HEK293 (cell line): ENCODE measurements around the gene INPP5A.

Experiments used
- CTCF ChIA-PET: fragments of 350-600 bp; formaldehyde crosslinking; extraction: SDS; loops from one replicate; lab custom pipeline; 2021; ENCODE audit warnings: antibody characterized with exemption; lab: Yijun Ruan, JAX
- POLR2A ChIA-PET: fragments of 300-600 bp; formaldehyde crosslinking; extraction: SDS; loops from one replicate; lab custom pipeline; 2020; ENCODE audit warnings: antibody characterized with exemption, inconsistent platforms; lab: Yijun Ruan, JAX
- H3K27ac ChIP-seq: fragments of 200-500 bp; sonication (Bioruptor generic); 2 replicates; pipeline ENCODE4 v1.5.1; 2014; ENCODE audit warnings: low read depth, low read length, control low read depth, inconsistent platforms; ENCODE audit errors: extremely low read depth
- H3K36me3 ChIP-seq, 2 experiments: fragments of 200-500 bp in 1 of 2; sonication (Bioruptor generic) in 1 of 2; 1 replicate in 1 of 2; 2 replicates in 1 of 2; pipeline ENCODE4 v1.5.1; 2014 to 2017; ENCODE audit warnings: inconsistent platforms in 2 of 2, low read length in 2 of 2; ENCODE audit not compliant: control insufficient read depth in 2 of 2, insufficient read depth in 1 of 2
- H3K4me1 ChIP-seq: fragments of 200-500 bp; sonication (Bioruptor generic); 2 replicates; pipeline ENCODE4 v1.5.1; 2014; ENCODE audit warnings: mild to moderate bottlenecking, low read length, inconsistent platforms; ENCODE audit not compliant: control insufficient read depth, insufficient read depth
- H3K4me3 ChIP-seq: 2 replicates; pipeline ENCODE4 v1.5.1; 2011; ENCODE audit warnings: low read depth, mild to moderate bottlenecking, control low read depth, low read length, moderate library complexity
- H3K9me3 ChIP-seq: fragments of 200-500 bp; sonication (Bioruptor generic); 2 replicates; pipeline ENCODE4 v1.5.1; 2014; ENCODE audit warnings: low read depth, low read length, inconsistent platforms; ENCODE audit not compliant: control insufficient read depth, insufficient read depth
- GLIS1 ChIP-seq: fragments of 450-650 bp; formaldehyde crosslinking; IDR thresholded peaks from 2 replicates; pipeline ENCODE4 v1.5.1; 2016; ENCODE audit warnings: missing biosample characterization, missing genetic modification characterization
- KLF10 ChIP-seq: fragments of 450-650 bp; IDR thresholded peaks from 2 replicates; pipeline ENCODE4 v1.5.1; 2018; ENCODE audit warnings: missing biosample characterization, mild to moderate bottlenecking, missing genetic modification characterization
- SP3 ChIP-seq: fragments of 450-650 bp; formaldehyde crosslinking; IDR thresholded peaks from 2 replicates; pipeline ENCODE4 v1.5.1; 2016; ENCODE audit warnings: missing biosample characterization, missing genetic modification characterization
- ZBTB48 ChIP-seq: fragments of 450-650 bp; formaldehyde crosslinking; IDR thresholded peaks from 2 replicates; pipeline ENCODE4 v1.5.1; 2016; ENCODE audit warnings: missing biosample characterization, missing genetic modification characterization
- ZBTB7A ChIP-seq: fragments of 450-650 bp; formaldehyde crosslinking; IDR thresholded peaks from 2 replicates; pipeline ENCODE4 v1.5.1; 2016; ENCODE audit warnings: low read depth, missing biosample characterization, missing genetic modification characterization
- ZBTB8A ChIP-seq: fragments of 450-650 bp; formaldehyde crosslinking; IDR thresholded peaks from 2 replicates; pipeline ENCODE4 v1.5.1; 2016; ENCODE audit warnings: missing biosample characterization, missing genetic modification characterization
- ZNF10 ChIP-seq: fragments of 450-650 bp; formaldehyde crosslinking; IDR thresholded peaks from 2 replicates; pipeline ENCODE4 v1.5.1; 2017; ENCODE audit warnings: missing biosample characterization, missing genetic modification characterization
- ZNF121 ChIP-seq: fragments of 450-650 bp; formaldehyde crosslinking; IDR thresholded peaks from 2 replicates; pipeline ENCODE4 v1.5.1; 2016; ENCODE audit warnings: missing biosample characterization, missing genetic modification characterization
- ZNF132 ChIP-seq: fragments of 450-650 bp; formaldehyde crosslinking; IDR thresholded peaks from 2 replicates; pipeline ENCODE4 v1.5.1; 2017; ENCODE audit warnings: missing biosample characterization, missing genetic modification characterization, borderline replicate concordance
- ZNF157 ChIP-seq: fragments of 450-650 bp; formaldehyde crosslinking; IDR thresholded peaks from 2 replicates; pipeline ENCODE4 v1.5.1; 2016; ENCODE audit warnings: missing biosample characterization, missing genetic modification characterization
- ZNF670 ChIP-seq: fragments of 450-650 bp; formaldehyde crosslinking; IDR thresholded peaks from 2 replicates; pipeline ENCODE4 v1.5.1; 2016; ENCODE audit warnings: missing biosample characterization, missing genetic modification characterization, low read depth
- TF ChIP-seq, protein P1 (sequence below): fragments of 450-650 bp; formaldehyde crosslinking; IDR thresholded peaks from 2 replicates; pipeline ENCODE4 v1.5.1; 2017; ENCODE audit warnings: missing biosample characterization, missing genetic modification characterization
- TF ChIP-seq, protein P2 (sequence below): fragments of 450-650 bp; formaldehyde crosslinking; IDR thresholded peaks from 2 replicates; pipeline ENCODE4 v1.5.1; 2017; ENCODE audit warnings: missing biosample characterization, missing genetic modification characterization
- TF ChIP-seq, protein P3 (sequence below): fragments of 450-650 bp; formaldehyde crosslinking; IDR thresholded peaks from 2 replicates; pipeline ENCODE4 v1.5.1; 2017; ENCODE audit warnings: missing biosample characterization, missing genetic modification characterization
- TF ChIP-seq, protein P4 (sequence below): fragments of 450-650 bp; formaldehyde crosslinking; IDR thresholded peaks from 2 replicates; pipeline ENCODE4 v1.5.1; 2016; ENCODE audit warnings: missing biosample characterization, missing genetic modification characterization
- TF ChIP-seq, protein P5 (sequence below): fragments of 450-650 bp; formaldehyde crosslinking; IDR thresholded peaks from 2 replicates; pipeline ENCODE4 v1.5.1; 2017; ENCODE audit warnings: missing biosample characterization, mild to moderate bottlenecking, missing genetic modification characterization, moderate library complexity

The INPP5A gene, protein sequence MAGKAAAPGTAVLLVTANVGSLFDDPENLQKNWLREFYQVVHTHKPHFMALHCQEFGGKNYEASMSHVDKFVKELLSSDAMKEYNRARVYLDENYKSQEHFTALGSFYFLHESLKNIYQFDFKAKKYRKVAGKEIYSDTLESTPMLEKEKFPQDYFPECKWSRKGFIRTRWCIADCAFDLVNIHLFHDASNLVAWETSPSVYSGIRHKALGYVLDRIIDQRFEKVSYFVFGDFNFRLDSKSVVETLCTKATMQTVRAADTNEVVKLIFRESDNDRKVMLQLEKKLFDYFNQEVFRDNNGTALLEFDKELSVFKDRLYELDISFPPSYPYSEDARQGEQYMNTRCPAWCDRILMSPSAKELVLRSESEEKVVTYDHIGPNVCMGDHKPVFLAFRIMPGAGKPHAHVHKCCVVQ

DNA sequence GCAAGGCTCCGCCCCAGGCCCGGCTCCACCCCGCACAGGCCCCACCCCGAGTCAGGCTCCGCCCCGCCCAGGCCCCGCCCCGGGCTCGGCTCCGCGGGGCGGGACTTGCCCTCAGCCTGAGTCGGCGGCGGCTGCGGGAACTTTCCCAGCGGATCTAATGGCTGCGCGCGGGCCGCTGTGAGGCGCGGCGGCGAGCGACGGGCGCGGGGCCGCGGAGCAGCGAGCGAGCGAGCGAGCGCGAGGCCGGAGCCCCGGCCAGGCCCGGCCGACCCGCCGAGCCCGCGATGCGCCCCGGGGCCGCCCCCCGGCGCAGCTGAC lies at the start of gene INPP5A:
Gene INPP5A (plus strand): TSS at position 104 of the 318 bp plus-strand sequence. CDS start 310 bp downstream, outside the sequence.
- H3K36me3 ChIP-seq: no peaks in the 10 kb centered on the region
- H3K9me3 ChIP-seq: no peaks in the 10 kb centered on the region
- H3K4me1 ChIP-seq: peaks cover 33% of the 10 kb centered on the region
- H3K4me3 ChIP-seq: peak within 1 kb of the TSS; percentile 56
- TF ChIP-seq ZNF157 (tag by site-specific recombination) (no peak), ZNF10 (tag by site-specific recombination) (no peak), GLIS1 (tag by site-specific recombination) (no peak), KLF10 (tag by site-specific recombination) (no peak), ZNF670 (tag by site-specific recombination) (no peak), ZBTB8A (tag by site-specific recombination) (no peak), ZBTB48 (tag by site-specific recombination) (no peak), ZNF121 (tag by site-specific recombination) (no peak), SP3 (tag by site-specific recombination) (no peak), ZBTB7A (tag by site-specific recombination) (no peak), ZNF132 (no peak)
- TF ChIP-seq, protein P1, sequence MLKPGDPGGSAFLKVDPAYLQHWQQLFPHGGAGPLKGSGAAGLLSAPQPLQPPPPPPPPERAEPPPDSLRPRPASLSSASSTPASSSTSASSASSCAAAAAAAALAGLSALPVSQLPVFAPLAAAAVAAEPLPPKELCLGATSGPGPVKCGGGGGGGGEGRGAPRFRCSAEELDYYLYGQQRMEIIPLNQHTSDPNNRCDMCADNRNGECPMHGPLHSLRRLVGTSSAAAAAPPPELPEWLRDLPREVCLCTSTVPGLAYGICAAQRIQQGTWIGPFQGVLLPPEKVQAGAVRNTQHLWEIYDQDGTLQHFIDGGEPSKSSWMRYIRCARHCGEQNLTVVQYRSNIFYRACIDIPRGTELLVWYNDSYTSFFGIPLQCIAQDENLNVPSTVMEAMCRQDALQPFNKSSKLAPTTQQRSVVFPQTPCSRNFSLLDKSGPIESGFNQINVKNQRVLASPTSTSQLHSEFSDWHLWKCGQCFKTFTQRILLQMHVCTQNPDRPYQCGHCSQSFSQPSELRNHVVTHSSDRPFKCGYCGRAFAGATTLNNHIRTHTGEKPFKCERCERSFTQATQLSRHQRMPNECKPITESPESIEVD (tag by site-specific recombination): no peak
- TF ChIP-seq, protein P2, sequence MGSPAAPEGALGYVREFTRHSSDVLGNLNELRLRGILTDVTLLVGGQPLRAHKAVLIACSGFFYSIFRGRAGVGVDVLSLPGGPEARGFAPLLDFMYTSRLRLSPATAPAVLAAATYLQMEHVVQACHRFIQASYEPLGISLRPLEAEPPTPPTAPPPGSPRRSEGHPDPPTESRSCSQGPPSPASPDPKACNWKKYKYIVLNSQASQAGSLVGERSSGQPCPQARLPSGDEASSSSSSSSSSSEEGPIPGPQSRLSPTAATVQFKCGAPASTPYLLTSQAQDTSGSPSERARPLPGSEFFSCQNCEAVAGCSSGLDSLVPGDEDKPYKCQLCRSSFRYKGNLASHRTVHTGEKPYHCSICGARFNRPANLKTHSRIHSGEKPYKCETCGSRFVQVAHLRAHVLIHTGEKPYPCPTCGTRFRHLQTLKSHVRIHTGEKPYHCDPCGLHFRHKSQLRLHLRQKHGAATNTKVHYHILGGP (tag by site-specific recombination): no peak
- TF ChIP-seq, protein P3, sequence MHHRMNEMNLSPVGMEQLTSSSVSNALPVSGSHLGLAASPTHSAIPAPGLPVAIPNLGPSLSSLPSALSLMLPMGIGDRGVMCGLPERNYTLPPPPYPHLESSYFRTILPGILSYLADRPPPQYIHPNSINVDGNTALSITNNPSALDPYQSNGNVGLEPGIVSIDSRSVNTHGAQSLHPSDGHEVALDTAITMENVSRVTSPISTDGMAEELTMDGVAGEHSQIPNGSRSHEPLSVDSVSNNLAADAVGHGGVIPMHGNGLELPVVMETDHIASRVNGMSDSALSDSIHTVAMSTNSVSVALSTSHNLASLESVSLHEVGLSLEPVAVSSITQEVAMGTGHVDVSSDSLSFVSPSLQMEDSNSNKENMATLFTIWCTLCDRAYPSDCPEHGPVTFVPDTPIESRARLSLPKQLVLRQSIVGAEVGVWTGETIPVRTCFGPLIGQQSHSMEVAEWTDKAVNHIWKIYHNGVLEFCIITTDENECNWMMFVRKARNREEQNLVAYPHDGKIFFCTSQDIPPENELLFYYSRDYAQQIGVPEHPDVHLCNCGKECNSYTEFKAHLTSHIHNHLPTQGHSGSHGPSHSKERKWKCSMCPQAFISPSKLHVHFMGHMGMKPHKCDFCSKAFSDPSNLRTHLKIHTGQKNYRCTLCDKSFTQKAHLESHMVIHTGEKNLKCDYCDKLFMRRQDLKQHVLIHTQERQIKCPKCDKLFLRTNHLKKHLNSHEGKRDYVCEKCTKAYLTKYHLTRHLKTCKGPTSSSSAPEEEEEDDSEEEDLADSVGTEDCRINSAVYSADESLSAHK (tag by site-specific recombination): no peak
- TF ChIP-seq, protein P4, sequence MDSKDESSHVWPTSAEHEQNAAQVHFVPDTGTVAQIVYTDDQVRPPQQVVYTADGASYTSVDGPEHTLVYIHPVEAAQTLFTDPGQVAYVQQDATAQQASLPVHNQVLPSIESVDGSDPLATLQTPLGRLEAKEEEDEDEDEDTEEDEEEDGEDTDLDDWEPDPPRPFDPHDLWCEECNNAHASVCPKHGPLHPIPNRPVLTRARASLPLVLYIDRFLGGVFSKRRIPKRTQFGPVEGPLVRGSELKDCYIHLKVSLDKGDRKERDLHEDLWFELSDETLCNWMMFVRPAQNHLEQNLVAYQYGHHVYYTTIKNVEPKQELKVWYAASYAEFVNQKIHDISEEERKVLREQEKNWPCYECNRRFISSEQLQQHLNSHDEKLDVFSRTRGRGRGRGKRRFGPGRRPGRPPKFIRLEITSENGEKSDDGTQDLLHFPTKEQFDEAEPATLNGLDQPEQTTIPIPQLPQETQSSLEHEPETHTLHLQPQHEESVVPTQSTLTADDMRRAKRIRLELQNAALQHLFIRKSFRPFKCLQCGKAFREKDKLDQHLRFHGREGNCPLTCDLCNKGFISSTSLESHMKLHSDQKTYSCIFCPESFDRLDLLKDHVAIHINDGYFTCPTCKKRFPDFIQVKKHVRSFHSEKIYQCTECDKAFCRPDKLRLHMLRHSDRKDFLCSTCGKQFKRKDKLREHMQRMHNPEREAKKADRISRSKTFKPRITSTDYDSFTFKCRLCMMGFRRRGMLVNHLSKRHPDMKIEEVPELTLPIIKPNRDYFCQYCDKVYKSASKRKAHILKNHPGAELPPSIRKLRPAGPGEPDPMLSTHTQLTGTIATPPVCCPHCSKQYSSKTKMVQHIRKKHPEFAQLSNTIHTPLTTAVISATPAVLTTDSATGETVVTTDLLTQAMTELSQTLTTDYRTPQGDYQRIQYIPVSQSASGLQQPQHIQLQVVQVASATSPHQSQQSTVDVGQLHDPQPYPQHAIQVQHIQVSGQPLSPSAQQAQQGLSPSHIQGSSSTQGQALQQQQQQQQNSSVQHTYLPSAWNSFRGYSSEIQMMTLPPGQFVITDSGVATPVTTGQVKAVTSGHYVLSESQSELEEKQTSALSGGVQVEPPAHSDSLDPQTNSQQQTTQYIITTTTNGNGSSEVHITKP: no peak
- TF ChIP-seq, protein P5, sequence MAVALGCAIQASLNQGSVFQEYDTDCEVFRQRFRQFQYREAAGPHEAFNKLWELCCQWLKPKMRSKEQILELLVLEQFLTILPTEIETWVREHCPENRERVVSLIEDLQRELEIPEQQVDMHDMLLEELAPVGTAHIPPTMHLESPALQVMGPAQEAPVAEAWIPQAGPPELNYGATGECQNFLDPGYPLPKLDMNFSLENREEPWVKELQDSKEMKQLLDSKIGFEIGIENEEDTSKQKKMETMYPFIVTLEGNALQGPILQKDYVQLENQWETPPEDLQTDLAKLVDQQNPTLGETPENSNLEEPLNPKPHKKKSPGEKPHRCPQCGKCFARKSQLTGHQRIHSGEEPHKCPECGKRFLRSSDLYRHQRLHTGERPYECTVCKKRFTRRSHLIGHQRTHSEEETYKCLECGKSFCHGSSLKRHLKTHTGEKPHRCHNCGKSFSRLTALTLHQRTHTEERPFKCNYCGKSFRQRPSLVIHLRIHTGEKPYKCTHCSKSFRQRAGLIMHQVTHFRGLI (tag by site-specific recombination): no peak
- CTCF ChIA-PET: no interaction called here
- peak within 1 kb of the TSS; percentile 83; the same call in 1 of the 2 replicates for H3K27ac ChIP-seq
- POLR2A ChIA-PET: no interaction called here
